ENCODE results near the gene MESD. TPM values are rescaled to one million over a fixed set of nuclear protein-coding genes. Genes with fewer than 3 reads are reported as not detected.

Gene MESD
- total and polyA plus RNA-seq, 9 of the 15 experiments (the other 6 are each of a cell fraction or from before 2014, with no cell fraction given): 11.3 to 39.7 (median 22.8) TPM

GRCh38 chr15:81001152-81002008, 11.8 kb upstream of the MESD start (continued):
- TF ChIP-seq ARID4B (CRISPR knock-in tag; IDR thresholded peaks at IDR 0.05): peak; percentile 41; the same call in 1 of the 2 replicates
- no peak for TF ChIP-seq NCOR1 (IDR thresholded peaks at IDR 0.05)
- no peak for TF ChIP-seq PYGO2 (tag; IDR thresholded peaks at IDR 0.05)
- TF ChIP-seq BCL6 (CRISPR knock-in tag; IDR thresholded peaks at IDR 0.05): no peak
- TF ChIP-seq E2F1 (CRISPR knock-in tag; IDR thresholded peaks at IDR 0.05): no peak
- no peak for TF ChIP-seq HDAC6 (IDR thresholded peaks at IDR 0.05; ENCODE audit: low read depth, low read length)
- TF ChIP-seq ZBTB33 (CRISPR knock-in tag; IDR thresholded peaks at IDR 0.05): no peak
- no peak for TF ChIP-seq CREB3 (tag; conservative IDR thresholded peaks at IDR 0.05; ENCODE audit: low read depth)
- no peak for TF ChIP-seq YBX1 (IDR thresholded peaks at IDR 0.05)
- TF ChIP-seq TEAD2 (tag; IDR thresholded peaks at IDR 0.05): no peak
- no peak for TF ChIP-seq ZNF146 (CRISPR knock-in tag; IDR thresholded peaks at IDR 0.05; ENCODE audit: unreplicated experiment)
- no peak for TF ChIP-seq NFRKB (IDR thresholded peaks at IDR 0.05; ENCODE audit: low read depth)
- no peak for TF ChIP-seq ZNF668 (CRISPR knock-in tag; IDR thresholded peaks at IDR 0.05)
- TF ChIP-seq ZKSCAN1 (IDR thresholded peaks at IDR 0.05; ENCODE audit: low read depth, low read length): no peak
- TF ChIP-seq NR2F6 (CRISPR knock-in tag; IDR thresholded peaks at IDR 0.05): no peak
- no peak for TF ChIP-seq CAMTA2 (CRISPR knock-in tag; conservative IDR thresholded peaks at IDR 0.05)
- TF ChIP-seq HDGF (IDR thresholded peaks at IDR 0.05): no peak
- no peak for TF ChIP-seq TCFL5 (CRISPR knock-in tag; conservative IDR thresholded peaks at IDR 0.05)
- no peak for TF ChIP-seq CBX5 (IDR thresholded peaks at IDR 0.05; ENCODE audit: borderline replicate concordance, low read depth)
